Epithelial cell of proximal tubule (primary cell): ENCODE measurements around the gene KIAA0586. TPM values are rescaled to one million over a fixed set of nuclear protein-coding genes. Genes with fewer than 3 reads are reported as not detected.

Experiments
- DNase-seq: peaks from one replicate; pipeline ENCODE4 v3.0.0-alpha.2; 2011; ENCODE audit warnings: low read depth
- H3K4me3 ChIP-seq: 2 replicates; pipeline ENCODE4 v1.5.1; 2011; ENCODE audit warnings: low read depth, mild to moderate bottlenecking, low read length
- CTCF ChIP-seq: conservative IDR thresholded peaks from 2 replicates; pipeline ENCODE4 v1.5.1; 2012; ENCODE audit warnings: low read depth, mild to moderate bottlenecking, low read length
- total RNA-seq: library from RNA; depleted of rRNA; stranded (reverse); fragments of >200 nt; gene quantifications from 2 replicates; pipeline ENCODE4 v1.2.3, GENCODE V29; 2015

The KIAA0586 gene
- 11.2 and 18.5 TPM in 2 replicates for total RNA-seq

GRCh38 chr14:58427281-58428117 lies at the start of gene KIAA0586, which contains the start of gene TIMM9:
TSS of gene KIAA0586 (plus strand) at chr14:58427719. CDS start at chr14:58428265, 546 bp downstream.
TSS of gene TIMM9 (minus strand) at chr14:58427531. CDS start at chr14:58411945, 15,586 bp downstream.
- peak; percentile 94 for DNase-seq
- TF ChIP-seq CTCF, result no peak

GRCh38 chr14:58390830-58391229 lies 36.7 kb upstream of the KIAA0586 start:
- TF ChIP-seq CTCF, result no peak
- DNase-seq, result no peak
- H3K4me3 ChIP-seq, result no peak overlapping the region

More at GRCh38 chr14:58427281-58428117, at the start of gene KIAA0586, which contains the start of gene TIMM9:
- H3K4me3 ChIP-seq, result peak within 1 kb of the TSS; percentile 92

GRCh38 chr14:58395562-58395811 lies 32.0 kb upstream of the KIAA0586 start:
- peak overlapping the region; percentile 54 for H3K4me3 ChIP-seq
- DNase-seq, result no peak
- TF ChIP-seq CTCF, result no peak

GRCh38 chr14:58395812-58396788 lies 31.4 kb upstream of the KIAA0586 start, which contains the start of gene TOMM20L:
TSS of gene TOMM20L (plus strand) at chr14:58395930. CDS start at chr14:58395958, 28 bp downstream.
- no peak for DNase-seq
- TF ChIP-seq CTCF, result peak; percentile 60
- H3K4me3 ChIP-seq, result peak within 1 kb of the TSS; percentile 54

GRCh38 chr14:58397156-58397555 lies 30.4 kb upstream of the KIAA0586 start:
- no peak for DNase-seq
- H3K4me3 ChIP-seq, result no peak overlapping the region
- no peak for TF ChIP-seq CTCF

- no peak for DNase-seq
- H3K4me3 ChIP-seq, result no peak overlapping the region
- TF ChIP-seq CTCF, result no peak
Measured at GRCh38 chr14:58398495-58398894, 29.0 kb upstream of the KIAA0586 start.
